Stimulated activated naive CD8-positive, alpha-beta T cell treated with anti-CD3 and anti-CD28 coated beads, Interleukin-15, Interleukin-2, amounts not matched to agents 100 ng/mL and 50 ng/mL, for 24 hours (primary cell): ENCODE data around the gene HOOK2.

Experiments used
- H3K27ac Mint-ChIP-seq: one replicate; pipeline ENCODE4 v1.8.0; 2021; ENCODE audit warnings: mild to moderate bottlenecking, mixed read lengths
- H3K27me3 Mint-ChIP-seq: one replicate; pipeline ENCODE4 v1.8.0; 2021; ENCODE audit warnings: mixed read lengths
- H3K36me3 Mint-ChIP-seq: one replicate; pipeline ENCODE4 v1.8.0; 2021; ENCODE audit warnings: low read depth, mixed read lengths
- H3K4me1 Mint-ChIP-seq: one replicate; pipeline ENCODE4 v1.8.0; 2021; ENCODE audit warnings: low read depth, mixed read lengths
- H3K4me3 Mint-ChIP-seq: one replicate; pipeline ENCODE4 v1.8.0; 2021; ENCODE audit warnings: mild to moderate bottlenecking, mixed read lengths
- H3K9me3 Mint-ChIP-seq: one replicate; pipeline ENCODE4 v1.8.0; 2021; ENCODE audit warnings: mixed read lengths

Gene HOOK2

DNA sequence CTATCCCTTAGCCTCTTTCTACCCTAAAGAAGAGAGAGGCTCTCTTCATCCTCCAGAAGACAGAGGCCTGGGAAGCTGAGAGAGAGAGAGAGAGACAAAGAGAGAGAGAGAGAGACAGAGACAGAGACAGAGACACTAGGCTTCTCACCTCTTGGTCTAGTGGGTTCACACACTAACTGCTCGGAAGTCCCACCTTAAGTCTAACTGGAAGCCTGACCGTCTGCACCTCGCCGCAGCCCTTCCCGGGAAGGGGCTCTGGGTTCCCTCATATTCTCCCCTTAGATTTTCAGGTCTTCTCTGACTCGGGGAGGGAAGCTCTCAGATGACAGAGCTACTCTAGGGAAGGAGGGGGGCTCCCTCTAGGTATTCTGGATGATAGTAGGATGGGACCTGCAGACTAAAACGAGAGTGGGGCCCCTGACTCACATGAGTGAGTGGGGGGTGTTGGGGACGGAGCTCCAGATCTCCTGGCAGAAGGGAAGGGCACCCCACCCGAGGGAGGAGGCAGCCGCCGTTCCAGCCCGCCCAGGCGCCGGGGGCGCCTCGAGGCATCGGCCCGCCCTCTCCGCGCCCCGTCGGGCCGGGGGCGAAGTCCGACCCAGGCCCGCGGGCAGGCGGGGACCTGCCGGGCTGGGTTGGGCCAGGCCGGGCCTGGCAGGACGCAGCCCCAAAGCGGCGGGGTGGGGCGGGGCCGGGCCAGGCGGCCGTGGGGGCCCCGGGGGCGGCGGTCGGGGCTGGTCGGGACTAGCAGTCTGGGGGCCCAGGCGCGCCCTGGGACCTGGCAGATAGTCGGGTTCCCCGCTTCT is 13.9 kb upstream of the HOOK2 start:
- no peaks in the 10 kb centered on the region for H3K9me3 Mint-ChIP-seq
- H3K36me3 Mint-ChIP-seq, result peaks cover 6% of the 10 kb centered on the region
- H3K27me3 Mint-ChIP-seq, result no peaks in the 10 kb centered on the region
- peak overlapping the region; percentile 96 for H3K27ac Mint-ChIP-seq
- peak overlapping the region; percentile 96 for H3K4me3 Mint-ChIP-seq
- H3K4me1 Mint-ChIP-seq, result peaks cover 43% of the 10 kb centered on the region

DNA sequence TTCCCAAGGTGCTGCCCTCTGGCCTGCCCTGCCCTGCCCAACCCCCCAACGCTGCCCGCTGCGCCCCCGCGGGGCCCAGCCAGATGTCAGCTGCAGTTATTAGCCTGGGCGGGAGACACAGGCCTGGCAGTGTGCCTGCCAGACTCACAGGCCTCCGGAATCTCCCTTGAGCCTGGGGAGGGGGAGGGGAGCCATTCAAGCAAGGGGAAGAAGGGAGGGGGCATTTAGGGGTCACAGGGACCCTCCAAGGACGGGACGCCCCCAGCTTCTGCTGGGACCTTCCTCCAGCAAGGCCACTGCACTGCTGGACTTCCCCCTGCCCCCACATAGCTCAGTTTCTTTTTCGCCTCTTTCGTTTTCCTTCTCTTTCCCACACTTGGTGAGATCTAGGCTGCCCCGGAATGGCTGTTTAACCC is 13.3 kb upstream of the HOOK2 start:
- Mint-ChIP-seq H3K27me3 (no peaks in the 10 kb centered on the region), H3K4me1 (peaks cover 39% of the 10 kb centered on the region), H3K27ac (peak overlapping the region; percentile 96), H3K9me3 (no peaks in the 10 kb centered on the region), H3K4me3 (peak overlapping the region; percentile 89), H3K36me3 (peaks cover 6% of the 10 kb centered on the region)

DNA sequence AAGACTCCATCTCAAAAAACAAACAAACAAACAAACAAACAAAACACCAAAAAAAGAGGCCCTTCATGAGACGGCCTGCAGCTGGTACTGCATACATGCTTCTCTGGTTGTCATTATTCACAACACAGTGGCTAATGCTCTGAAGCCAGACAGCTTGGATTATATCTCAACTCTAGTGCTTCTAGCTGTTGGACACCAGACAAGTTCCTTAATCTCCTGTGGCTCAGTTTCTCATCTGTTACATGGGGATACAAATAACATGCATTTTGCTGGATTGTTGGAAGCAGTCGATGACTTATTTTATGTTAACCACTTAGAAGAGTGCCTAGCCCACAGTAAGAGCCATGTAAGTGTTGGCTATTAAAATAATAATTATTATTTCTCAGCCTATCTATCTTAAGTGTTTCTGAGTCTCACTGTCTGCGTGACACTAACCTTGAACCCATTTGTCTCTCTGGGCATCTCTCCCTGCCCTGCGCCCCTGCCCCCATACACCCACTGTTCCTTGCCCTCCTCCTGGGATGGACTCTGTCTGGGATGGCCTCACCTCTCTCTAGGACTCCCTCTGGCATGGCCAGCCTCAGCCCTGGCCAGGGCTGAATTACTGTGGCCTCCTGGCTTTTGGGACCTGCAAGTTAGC is 12.8 kb upstream of the HOOK2 start:
- peaks cover 3% of the 10 kb centered on the region for H3K36me3 Mint-ChIP-seq
- H3K27ac Mint-ChIP-seq, result peak overlapping the region; percentile 96
- peak overlapping the region; percentile 89 for H3K4me3 Mint-ChIP-seq
- H3K27me3 Mint-ChIP-seq, result no peaks in the 10 kb centered on the region
- H3K9me3 Mint-ChIP-seq, result no peaks in the 10 kb centered on the region
- H3K4me1 Mint-ChIP-seq, result peaks cover 39% of the 10 kb centered on the region

DNA sequence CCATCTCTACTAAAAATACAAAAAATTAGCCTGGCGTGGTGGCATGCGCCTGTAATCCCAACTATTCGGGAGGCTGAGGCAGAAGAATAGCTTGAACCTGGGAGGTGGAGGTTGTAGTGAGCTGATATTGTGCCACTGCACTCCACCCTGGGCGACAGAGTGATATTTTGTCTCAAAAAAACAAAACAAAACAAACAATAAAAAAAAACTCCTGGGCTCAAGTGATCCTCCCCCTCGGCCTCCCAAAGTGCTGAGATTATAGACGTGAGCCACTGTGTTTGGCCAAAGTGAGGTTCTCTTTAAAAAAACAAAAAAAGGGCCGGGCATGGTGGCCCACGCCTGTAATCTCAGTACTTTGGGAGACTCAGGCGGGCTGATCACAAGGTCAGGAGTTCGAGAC is 12.1 kb upstream of the HOOK2 start:
- Mint-ChIP-seq H3K4me1 (peaks cover 39% of the 10 kb centered on the region), H3K36me3 (no peaks in the 10 kb centered on the region), H3K27me3 (no peaks in the 10 kb centered on the region), H3K4me3 (no peak overlapping the region), H3K9me3 (no peaks in the 10 kb centered on the region), H3K27ac (peak overlapping the region; percentile 59)

DNA sequence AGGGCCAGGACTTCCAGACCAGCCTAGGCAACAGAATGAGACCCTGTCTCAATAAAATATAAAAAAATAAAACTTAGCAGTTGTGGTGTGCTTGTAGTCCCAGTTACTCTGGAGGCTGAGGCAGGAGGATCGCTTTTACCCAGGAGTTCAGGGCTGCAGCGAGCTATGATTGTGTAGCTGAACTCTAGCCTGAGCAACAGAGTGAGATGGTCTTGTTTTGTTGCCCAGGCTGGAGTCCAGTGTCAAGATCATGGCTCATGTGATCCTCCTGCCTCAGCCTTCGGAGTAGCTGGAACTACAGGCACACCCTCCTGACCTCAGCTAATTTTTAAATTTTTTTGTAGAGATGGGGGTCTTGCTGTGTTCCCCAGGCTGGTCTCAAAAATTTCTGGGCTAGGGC is 11.6 kb upstream of the HOOK2 start:
- Mint-ChIP-seq H3K27me3 (no peaks in the 10 kb centered on the region), H3K4me3 (no peak overlapping the region), H3K27ac (peak overlapping the region; percentile 73), H3K9me3 (no peaks in the 10 kb centered on the region), H3K36me3 (no peaks in the 10 kb centered on the region), H3K4me1 (peaks cover 43% of the 10 kb centered on the region)

DNA sequence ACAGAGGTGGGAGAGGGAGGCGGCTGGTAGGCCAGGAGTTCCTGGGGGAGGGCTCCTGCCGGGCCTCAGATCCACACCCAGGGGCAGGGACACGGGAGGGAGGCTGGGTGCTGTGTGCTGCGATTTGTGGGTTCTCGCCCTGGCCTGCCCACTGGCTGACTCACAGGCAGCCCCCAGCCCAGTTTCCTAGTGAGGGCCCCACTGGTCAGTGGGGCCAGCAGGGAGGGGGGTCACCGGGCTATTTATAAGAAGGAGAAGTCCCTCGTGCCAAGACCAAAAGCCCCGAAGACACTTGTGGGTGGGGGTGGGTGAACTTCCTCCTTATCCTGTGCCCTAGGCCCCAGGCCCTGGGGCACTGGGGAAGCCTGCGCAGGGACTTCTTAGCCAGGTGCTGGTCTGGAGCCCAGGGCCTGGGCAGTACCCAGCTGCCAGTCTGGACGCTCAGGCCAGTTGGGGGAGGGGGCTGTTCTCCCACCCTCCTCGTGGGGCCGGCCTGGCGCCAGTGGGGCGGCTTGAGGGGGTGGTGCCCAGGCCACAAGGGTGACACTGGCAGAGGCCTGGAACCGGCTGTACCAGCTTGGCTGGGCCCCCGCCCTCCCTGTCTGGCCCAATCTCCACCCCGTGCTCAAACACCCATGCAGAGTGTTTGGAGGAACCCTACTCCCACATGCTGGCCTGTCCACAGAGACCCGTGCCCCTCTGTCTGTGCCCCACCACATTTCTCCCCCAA is 11.0 kb upstream of the HOOK2 start:
- Mint-ChIP-seq H3K27ac (peak overlapping the region; percentile 73), H3K4me1 (peaks cover 49% of the 10 kb centered on the region), H3K9me3 (no peaks in the 10 kb centered on the region), H3K36me3 (no peaks in the 10 kb centered on the region), H3K4me3 (no peak overlapping the region), H3K27me3 (no peaks in the 10 kb centered on the region)

DNA sequence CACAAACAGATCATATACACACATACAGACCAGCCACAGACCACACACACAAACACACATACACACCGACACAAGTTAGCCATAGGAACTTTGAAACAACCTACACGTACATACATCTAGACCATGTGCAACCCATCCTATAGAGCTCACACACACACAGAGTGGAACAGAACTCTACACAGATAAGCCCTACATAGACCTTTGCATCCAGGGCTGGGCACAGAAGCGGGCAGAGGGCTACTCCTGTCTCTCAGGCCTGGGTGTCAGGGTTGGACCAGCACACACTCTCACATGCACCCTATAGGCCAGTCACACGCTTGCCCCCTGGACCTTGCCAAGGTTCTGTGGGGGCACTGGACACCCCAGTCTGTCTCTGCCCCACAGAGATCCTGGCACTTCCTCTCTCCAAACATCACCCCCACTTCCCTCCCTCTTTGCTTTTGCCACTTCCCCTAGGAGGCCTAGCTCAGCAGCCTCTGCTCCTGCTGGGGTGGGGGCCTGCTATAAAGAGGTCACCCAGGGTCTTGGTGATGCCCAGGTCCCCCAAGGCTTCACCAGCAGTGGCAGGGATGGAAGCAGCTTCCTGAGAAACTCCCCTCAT is 10.2 kb upstream of the HOOK2 start:
- no peaks in the 10 kb centered on the region for H3K36me3 Mint-ChIP-seq
- no peaks in the 10 kb centered on the region for H3K9me3 Mint-ChIP-seq
- H3K27me3 Mint-ChIP-seq, result no peaks in the 10 kb centered on the region
- no peak overlapping the region for H3K4me3 Mint-ChIP-seq
- no peak overlapping the region for H3K27ac Mint-ChIP-seq
- H3K4me1 Mint-ChIP-seq, result peaks cover 42% of the 10 kb centered on the region

DNA sequence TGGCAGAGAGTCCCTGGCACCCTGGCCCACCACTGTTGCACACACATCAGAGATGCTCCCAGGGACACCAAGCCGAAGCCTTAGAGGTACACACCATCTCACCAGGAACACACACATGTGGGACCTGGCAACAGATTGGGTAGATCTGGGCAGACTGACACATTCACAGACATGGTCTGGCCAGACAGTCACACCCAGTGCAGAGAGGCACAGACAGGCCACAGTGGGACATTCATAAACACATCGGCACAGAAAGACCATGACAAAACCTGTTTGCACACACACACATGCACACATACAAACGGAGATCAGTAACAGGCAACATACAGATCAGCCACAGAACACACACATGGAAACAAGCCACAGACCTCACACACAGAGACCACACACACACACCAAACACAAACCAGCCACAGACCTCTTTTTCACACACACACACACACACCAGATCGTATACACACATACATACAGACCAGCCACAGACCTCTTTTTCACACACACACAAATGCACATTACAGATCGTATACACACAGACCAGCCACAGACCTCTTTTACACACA is 9.6 kb upstream of the HOOK2 start:
- Mint-ChIP-seq H3K27me3 (no peaks in the 10 kb centered on the region), H3K36me3 (no peaks in the 10 kb centered on the region), H3K4me3 (no peak overlapping the region), H3K27ac (no peak overlapping the region), H3K9me3 (no peaks in the 10 kb centered on the region), H3K4me1 (peaks cover 43% of the 10 kb centered on the region)

DNA sequence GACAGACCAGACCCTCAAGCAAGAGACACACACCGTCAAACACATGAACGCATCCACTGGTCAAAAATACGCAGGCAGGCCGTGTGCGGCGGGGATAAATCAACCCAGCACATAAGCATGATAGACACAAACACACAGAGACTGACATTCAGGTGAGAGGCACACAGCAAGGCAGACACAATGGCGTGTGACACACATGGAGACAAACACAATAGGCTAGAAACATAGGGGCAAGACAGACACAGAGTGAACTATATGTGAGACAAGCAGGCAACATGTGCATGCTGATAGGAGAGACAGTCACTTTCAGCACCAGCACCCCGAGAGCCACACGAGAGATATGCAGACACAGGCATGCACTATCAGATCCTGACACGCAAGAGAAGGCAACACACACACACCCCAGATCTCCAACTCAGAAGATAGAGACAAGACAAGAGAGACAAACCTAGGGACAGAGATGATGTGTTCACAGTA is 9.1 kb upstream of the HOOK2 start:
- Mint-ChIP-seq H3K4me3 (no peak overlapping the region), H3K27ac (no peak overlapping the region), H3K4me1 (peaks cover 48% of the 10 kb centered on the region), H3K9me3 (no peaks in the 10 kb centered on the region), H3K27me3 (no peaks in the 10 kb centered on the region), H3K36me3 (no peaks in the 10 kb centered on the region)

DNA sequence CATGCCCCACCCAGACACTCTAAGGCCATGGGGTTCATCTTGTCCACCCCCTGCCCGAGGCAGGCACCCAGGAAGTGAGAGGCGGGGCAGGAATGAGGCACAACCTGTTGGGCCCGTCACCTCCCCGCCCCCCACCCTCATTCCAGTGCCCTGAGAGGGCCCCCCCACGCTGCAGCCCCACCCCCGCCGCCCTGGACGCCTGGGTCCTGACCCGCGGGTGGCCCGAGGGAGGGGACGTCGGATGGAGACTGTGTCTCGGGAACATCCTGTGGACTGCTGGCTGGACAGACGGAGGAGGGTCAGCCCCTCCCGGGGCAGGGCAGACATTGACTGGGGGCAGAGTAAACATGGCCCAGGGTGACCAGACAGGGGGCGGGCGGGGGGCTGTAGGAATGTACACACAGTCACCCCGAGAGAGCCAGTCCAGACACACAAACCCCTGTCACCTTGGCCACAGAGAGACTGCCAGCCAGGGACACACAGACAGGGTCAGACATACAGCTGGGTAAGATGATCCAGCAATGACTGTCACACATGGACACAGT is 8.6 kb upstream of the HOOK2 start:
- peak overlapping the region; percentile 97 for H3K27ac Mint-ChIP-seq
- no peak overlapping the region for H3K4me3 Mint-ChIP-seq
- H3K9me3 Mint-ChIP-seq, result no peaks in the 10 kb centered on the region
- peaks cover 48% of the 10 kb centered on the region for H3K4me1 Mint-ChIP-seq
- no peaks in the 10 kb centered on the region for H3K36me3 Mint-ChIP-seq
- no peaks in the 10 kb centered on the region for H3K27me3 Mint-ChIP-seq

DNA sequence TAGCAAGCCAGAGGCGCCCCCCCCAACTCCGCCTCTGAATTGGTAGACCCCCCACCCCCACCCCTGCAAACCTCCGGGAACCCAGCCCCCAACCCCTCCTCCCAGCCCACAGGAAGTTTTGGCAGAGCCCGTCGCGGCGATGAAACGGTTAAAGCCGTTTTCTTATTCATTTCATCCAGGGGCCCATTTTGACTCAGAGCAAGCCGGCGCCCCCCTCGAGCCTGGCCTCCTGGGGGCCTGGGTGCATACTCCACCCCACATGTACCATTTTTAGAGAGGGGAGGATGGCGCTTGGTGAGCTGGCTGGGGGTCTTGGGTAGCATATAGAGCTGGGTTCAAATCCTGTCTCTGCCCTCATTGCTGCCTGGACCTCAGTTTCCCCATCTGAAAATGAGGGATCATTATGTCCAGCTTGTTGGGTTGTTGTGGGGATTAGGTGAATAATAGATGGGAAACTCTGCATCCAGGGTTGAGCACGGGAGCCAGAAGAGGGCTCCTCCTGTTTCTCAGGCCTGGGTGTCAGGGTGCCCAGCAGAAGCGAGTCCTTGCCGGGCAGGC is 8.0 kb upstream of the HOOK2 start:
- peak overlapping the region; percentile 97 for H3K27ac Mint-ChIP-seq

DNA sequence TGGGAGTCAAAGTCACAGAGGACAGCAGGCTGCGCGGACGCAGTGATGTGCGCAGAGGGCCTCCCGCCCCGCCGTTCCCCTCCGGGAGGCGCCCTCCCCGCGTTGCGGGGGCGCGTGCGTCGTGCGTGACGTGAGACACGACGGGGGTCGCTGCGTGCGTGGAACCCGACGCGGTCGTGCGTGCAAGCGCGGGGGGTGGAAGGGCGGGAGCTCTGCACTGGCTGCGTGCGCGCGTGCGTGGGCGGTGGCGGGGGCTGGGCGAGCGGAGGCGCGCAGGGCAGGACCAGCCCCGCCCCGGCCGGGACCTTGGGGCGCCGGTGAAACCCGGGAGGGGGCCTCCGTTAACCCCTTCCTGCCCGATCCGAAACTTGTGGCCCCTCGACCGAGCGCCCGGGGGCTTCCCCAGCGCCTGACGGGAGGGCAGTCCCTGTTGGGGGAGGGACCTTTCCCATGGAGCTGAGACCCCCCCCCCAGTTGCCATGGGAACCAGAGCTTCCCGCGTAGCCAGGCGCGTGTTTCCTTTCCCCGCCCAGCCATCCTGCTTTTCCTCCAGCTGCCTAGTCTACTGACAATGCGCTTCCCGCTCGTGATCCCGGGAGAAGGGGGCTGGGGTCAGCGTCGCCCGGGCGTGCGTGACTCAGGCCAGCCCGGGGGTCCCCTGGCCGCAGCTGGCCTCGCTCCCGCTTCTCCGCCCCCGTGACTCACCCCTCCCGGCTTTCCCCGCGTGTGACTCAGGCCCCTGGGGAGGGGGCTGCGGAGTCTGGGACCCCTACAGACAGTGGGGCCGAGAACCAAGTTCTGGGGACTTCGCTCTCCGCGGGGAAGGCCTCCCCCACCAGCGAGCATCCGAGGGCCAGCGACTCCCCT is 7.3 kb upstream of the HOOK2 start:
- no peaks in the 10 kb centered on the region for H3K27me3 Mint-ChIP-seq
- H3K4me3 Mint-ChIP-seq, result no peak overlapping the region
- H3K9me3 Mint-ChIP-seq, result no peaks in the 10 kb centered on the region
- no peaks in the 10 kb centered on the region for H3K36me3 Mint-ChIP-seq
- peaks cover 43% of the 10 kb centered on the region for H3K4me1 Mint-ChIP-seq
- H3K27ac Mint-ChIP-seq, result peak overlapping the region; percentile 97

More for the DNA sequence above, 8.0 kb upstream of the HOOK2 start:
- peaks cover 48% of the 10 kb centered on the region for H3K4me1 Mint-ChIP-seq
- no peaks in the 10 kb centered on the region for H3K27me3 Mint-ChIP-seq
- no peak overlapping the region for H3K4me3 Mint-ChIP-seq
- no peaks in the 10 kb centered on the region for H3K36me3 Mint-ChIP-seq
- H3K9me3 Mint-ChIP-seq, result no peaks in the 10 kb centered on the region

DNA sequence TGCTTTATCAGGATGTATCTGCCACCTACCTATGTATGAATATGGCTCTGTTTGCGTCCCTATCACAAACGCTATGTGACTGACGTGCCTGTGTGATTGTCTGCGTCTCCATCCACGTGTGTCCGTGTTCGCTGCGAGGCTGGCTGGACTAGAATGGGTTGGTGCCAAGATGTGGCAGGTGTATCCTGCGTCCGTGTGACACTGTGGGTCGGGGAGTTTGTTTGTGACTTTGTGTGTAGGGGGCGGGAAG is 6.7 kb upstream of the HOOK2 start:
- H3K27ac Mint-ChIP-seq, result peak overlapping the region; percentile 97
- no peaks in the 10 kb centered on the region for H3K27me3 Mint-ChIP-seq
- H3K36me3 Mint-ChIP-seq, result no peaks in the 10 kb centered on the region
- H3K4me1 Mint-ChIP-seq, result peaks cover 42% of the 10 kb centered on the region
- H3K9me3 Mint-ChIP-seq, result no peaks in the 10 kb centered on the region
- no peak overlapping the region for H3K4me3 Mint-ChIP-seq
